Stimulated activated naive B cell treated with anti-CD40 and anti-IgM and Interleukin-4, amounts not matched to agents 10 μg/mL and 1 μg/mL and 100 μg/mL, for 72 hours (primary cell): ENCODE results near the gene SLC12A7.
A peak's percentile ranks its signal among the peaks of the same experiment; 100 is the strongest.
"Not testable (repeated sequence)": the region's sequence is repeated elsewhere in the genome, so short reads cannot be mapped to it uniquely, and the experiment has no call there.

Source experiments
- ATAC-seq, 2 donors: fragments of 150-1000 bp; cut with Tn5 transposase; replicated peaks; 2 replicates each; pipeline ENCODE4 v1.10.0; 2021; ENCODE audit warnings: moderate library complexity in 1 of 2
- DNase-seq: peaks from one replicate; pipeline ENCODE4 v3.0.0; 2021
- H3K27ac Mint-ChIP-seq: one replicate; pipeline ENCODE4 v1.8.0; 2022; ENCODE audit warnings: mild to moderate bottlenecking, mixed read lengths
- H3K27me3 Mint-ChIP-seq, 2 donors: one replicate each; pipeline ENCODE4 v1.8.0; 2022; ENCODE audit warnings: mixed read lengths in 2 of 2
- H3K36me3 Mint-ChIP-seq, 2 donors: one replicate each; pipeline ENCODE4 v1.8.0; 2022; ENCODE audit warnings: mixed read lengths in 2 of 2, mild to moderate bottlenecking in 1 of 2
- H3K4me1 Mint-ChIP-seq, 2 donors: one replicate each; pipeline ENCODE4 v1.8.0; 2022; ENCODE audit warnings: mixed read lengths in 2 of 2, mild to moderate bottlenecking in 1 of 2
- H3K4me3 Mint-ChIP-seq, 2 donors: one replicate each; pipeline ENCODE4 v1.8.0; 2022; ENCODE audit warnings: mild to moderate bottlenecking in 2 of 2, mixed read lengths in 2 of 2, moderate library complexity in 1 of 2
- H3K9me3 Mint-ChIP-seq, 2 donors: one replicate each; pipeline ENCODE4 v1.8.0; 2022; ENCODE audit warnings: mixed read lengths in 2 of 2, mild to moderate bottlenecking in 1 of 2

The SLC12A7 gene

GRCh38 chr5:1033606-1034420, 78.0 kb downstream of the SLC12A7 start:
- DNase-seq (no peak), ATAC-seq (no peak)
- no peaks in the 10 kb centered on the region for H3K9me3 Mint-ChIP-seq
- H3K4me1 Mint-ChIP-seq: peaks cover 0 to 3% of the 10 kb centered on the region in 2 donors
- no peak overlapping the region for H3K27ac Mint-ChIP-seq
- H3K36me3 Mint-ChIP-seq: peaks cover 0 to 2% of the 10 kb centered on the region in 2 donors
- H3K27me3 Mint-ChIP-seq: peaks cover 18 to 22% of the 10 kb centered on the region in 2 donors
- no peak overlapping the region for H3K4me3 Mint-ChIP-seq

- Mint-ChIP-seq H3K27ac (no peak overlapping the region), H3K9me3 (no peaks in the 10 kb centered on the region), H3K27me3 (peaks cover 19 to 24% of the 10 kb centered on the region in 2 donors), H3K36me3 (no peaks in the 10 kb centered on the region), H3K4me1 (peaks cover 0 to 3% of the 10 kb centered on the region in 2 donors), H3K4me3 (no peak overlapping the region)
- ATAC-seq (no peak), DNase-seq (no peak)
Observed at GRCh38 chr5:1033178-1033577, 78.7 kb downstream of the SLC12A7 start.

DNA sequence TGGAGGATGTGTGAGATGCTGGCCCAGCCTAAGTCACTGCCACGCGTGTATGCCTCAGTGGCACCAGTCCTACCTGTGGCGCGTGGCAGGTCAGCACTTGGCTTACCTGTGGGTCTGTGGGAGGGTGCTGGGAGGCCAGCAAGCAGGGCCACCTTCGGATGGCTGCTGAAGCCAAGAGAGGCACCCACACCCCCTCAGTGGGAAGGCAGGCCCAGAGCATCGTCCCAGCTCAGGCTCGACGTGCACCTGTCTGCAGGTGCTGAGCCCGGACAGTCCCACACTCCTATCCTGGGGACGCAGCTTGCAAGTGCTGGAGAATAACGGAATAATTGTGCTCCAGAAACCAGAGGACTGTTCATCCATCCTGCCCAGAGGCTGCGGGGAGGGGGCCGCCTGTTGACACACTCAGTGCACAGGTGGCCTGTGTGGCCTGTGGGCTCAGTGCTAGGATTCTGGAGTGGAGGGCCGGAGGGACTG, 79.3 kb downstream of the SLC12A7 start:
- no peaks in the 10 kb centered on the region for H3K9me3 Mint-ChIP-seq
- H3K27ac Mint-ChIP-seq: no peak overlapping the region
- ATAC-seq: no peak
- no peak for DNase-seq
- peaks cover 19 to 26% of the 10 kb centered on the region in 2 donors for H3K27me3 Mint-ChIP-seq
- H3K36me3 Mint-ChIP-seq: no peaks in the 10 kb centered on the region
- no peak overlapping the region for H3K4me3 Mint-ChIP-seq
- peaks cover 0 to 3% of the 10 kb centered on the region in 2 donors for H3K4me1 Mint-ChIP-seq

DNA sequence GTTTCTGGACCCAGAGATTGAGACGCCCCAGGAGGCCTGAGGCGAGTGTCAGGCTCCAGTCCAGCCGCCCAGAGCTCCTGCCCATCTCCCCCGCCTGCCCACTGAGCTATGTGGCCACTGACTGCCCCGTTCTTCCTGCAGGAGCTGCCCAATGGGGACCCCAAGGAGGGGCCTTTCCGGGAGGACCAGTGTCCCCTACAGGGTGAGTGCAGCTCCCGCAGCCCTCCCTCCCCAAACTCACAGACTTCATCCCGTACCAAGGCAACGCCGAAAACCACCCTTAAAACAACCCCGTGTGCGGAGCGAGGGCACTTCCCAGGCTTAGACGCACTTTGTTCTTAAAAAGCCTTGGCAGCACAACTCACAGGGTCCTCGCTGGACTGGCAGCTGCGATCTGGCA, 79.9 kb downstream of the SLC12A7 start:
- Mint-ChIP-seq H3K4me3 (no peak overlapping the region), H3K9me3 (no peaks in the 10 kb centered on the region), H3K36me3 (no peaks in the 10 kb centered on the region), H3K27ac (peak overlapping the region; percentile 43), H3K4me1 (peaks cover 0 to 3% of the 10 kb centered on the region in 2 donors), H3K27me3 (peaks cover 19 to 26% of the 10 kb centered on the region in 2 donors)
- ATAC-seq (no peak), DNase-seq (no peak)

DNA sequence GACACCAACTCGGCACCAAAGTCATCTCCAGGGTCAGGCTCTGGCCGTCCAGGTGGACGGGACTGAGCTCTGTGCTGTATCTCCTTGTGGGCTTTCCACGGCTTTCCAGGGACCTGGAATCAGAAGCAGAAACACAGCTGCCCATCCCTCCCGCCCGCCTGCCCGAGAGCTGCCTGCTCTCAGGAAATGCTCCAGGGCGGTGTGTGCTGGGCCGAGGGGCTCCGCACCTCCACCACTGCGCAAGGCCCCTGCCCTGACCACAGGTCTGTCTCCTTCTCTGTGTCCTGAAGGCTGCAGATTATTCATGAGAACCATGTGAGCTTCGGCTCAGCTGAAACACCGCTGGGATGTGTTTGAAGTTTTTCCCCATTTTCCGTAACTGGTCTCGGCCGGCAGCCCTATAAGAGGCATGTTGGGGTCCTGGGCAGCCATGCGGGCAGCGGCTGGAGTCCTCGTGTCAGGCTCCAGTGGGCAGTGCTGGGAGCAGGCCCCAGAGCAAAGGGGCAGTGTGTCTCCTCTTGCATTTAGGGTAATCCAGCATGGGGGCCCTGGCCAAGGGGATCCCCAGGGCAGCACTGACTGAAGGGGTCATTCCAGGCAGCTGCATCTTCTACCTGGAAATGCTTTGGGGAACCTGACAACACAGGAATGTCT, 80.4 kb downstream of the SLC12A7 start:
- H3K27ac Mint-ChIP-seq: no peak overlapping the region
- H3K36me3 Mint-ChIP-seq: no peaks in the 10 kb centered on the region
- H3K4me3 Mint-ChIP-seq: no peak overlapping the region
- DNase-seq: no peak
- no peak for ATAC-seq
- H3K27me3 Mint-ChIP-seq: peaks cover 14 to 26% of the 10 kb centered on the region in 2 donors
- no peaks in the 10 kb centered on the region for H3K9me3 Mint-ChIP-seq
- peaks cover 0 to 3% of the 10 kb centered on the region in 2 donors for H3K4me1 Mint-ChIP-seq

DNA sequence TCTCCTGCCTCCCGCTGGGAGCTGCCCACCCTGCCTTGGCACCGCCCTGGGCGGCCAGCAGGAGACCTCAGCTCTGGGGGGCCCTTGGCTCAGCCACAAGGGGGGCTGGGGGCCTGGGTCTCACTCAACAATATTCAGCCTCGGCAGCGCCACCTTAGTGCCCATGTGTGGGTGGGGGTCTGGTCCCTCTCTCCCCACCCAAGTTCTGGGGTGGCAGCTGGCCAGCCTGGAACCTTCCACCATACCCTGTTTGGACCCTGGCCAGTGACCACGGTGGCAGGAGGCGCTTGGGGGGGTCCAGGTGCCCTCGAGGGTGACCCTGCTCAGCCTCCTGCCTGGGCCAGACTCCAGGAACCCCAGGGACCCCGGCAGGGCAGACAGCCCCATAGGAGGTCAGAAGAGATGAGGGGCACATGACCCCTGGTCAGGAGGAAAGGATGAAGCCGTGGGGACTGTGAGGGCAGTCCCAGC, 81.0 kb downstream of the SLC12A7 start:
- H3K9me3 Mint-ChIP-seq: no peaks in the 10 kb centered on the region
- peaks cover 0 to 3% of the 10 kb centered on the region in 2 donors for H3K4me1 Mint-ChIP-seq
- H3K27me3 Mint-ChIP-seq: peaks cover 14 to 26% of the 10 kb centered on the region in 2 donors
- DNase-seq (no peak), ATAC-seq (no peak)
- H3K36me3 Mint-ChIP-seq: no peaks in the 10 kb centered on the region
- H3K27ac Mint-ChIP-seq: no peak overlapping the region
- no peak overlapping the region for H3K4me3 Mint-ChIP-seq

GRCh38 chr5:1029945-1030625, 81.8 kb downstream of the SLC12A7 start:
- Mint-ChIP-seq H3K27me3 (peaks cover 11 to 23% of the 10 kb centered on the region in 2 donors), H3K4me3 (no peak overlapping the region), H3K36me3 (no peaks in the 10 kb centered on the region), H3K4me1 (peaks cover 0 to 2% of the 10 kb centered on the region in 2 donors), H3K9me3 (no peaks in the 10 kb centered on the region), H3K27ac (no peak overlapping the region)
- ATAC-seq: no peak
- DNase-seq: no peak

- peaks cover 6 to 20% of the 10 kb centered on the region in 2 donors for H3K27me3 Mint-ChIP-seq
- DNase-seq (no peak), ATAC-seq (no peak)
- no peak overlapping the region for H3K4me3 Mint-ChIP-seq
- no peaks in the 10 kb centered on the region for H3K36me3 Mint-ChIP-seq
- no peak overlapping the region for H3K27ac Mint-ChIP-seq
- H3K4me1 Mint-ChIP-seq: no peaks in the 10 kb centered on the region
- H3K9me3 Mint-ChIP-seq: no peaks in the 10 kb centered on the region
Observed at GRCh38 chr5:1029282-1029944, 82.5 kb downstream of the SLC12A7 start.

DNA sequence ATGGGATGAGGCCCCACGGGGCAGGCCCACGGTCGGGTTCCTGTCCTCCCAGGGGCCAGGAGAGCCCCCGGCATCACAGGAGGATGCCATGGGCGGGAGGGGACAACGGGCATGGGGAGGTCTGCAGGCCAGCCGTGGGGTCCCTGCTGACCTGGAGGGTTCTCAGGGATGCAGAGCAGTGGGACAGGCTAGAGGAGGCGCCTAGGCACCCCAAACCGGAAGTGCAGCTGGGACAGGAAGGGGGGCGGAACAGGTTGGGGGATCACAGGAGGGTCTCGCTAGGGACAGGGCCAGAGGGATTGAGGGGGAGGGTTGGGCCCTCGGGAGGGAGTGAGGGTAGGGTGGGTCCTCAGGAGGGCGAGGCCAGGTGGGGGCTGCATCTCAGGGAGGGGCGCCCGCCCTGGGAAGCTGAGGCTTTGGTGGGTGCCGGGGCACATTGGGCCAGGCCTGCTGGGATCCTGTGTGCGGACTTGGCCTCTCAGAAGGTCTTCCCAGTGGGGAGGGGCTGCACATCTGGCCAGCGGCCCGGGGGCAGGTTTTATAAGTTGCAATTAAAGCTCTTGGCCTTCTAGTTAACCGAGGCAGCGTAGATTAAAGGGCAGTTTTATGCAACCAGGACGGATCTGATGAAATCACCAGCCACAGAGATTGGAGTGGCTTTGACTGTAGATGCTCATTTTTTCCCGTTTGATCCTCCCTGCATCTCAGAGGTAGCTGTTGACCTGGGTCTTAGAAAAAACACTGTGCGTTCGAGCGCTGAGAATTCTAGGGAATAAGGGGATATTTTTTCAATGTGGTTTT, 83.2 kb downstream of the SLC12A7 start:
- Mint-ChIP-seq H3K4me3 (no peak overlapping the region), H3K27ac (no peak overlapping the region), H3K36me3 (no peaks in the 10 kb centered on the region), H3K4me1 (no peaks in the 10 kb centered on the region), H3K9me3 (no peaks in the 10 kb centered on the region), H3K27me3 (peaks cover 6 to 15% of the 10 kb centered on the region in 2 donors)
- no peak for DNase-seq
- no peak for ATAC-seq

- H3K4me3 Mint-ChIP-seq: no peak overlapping the region
- H3K27ac Mint-ChIP-seq: no peak overlapping the region
- peaks cover 6 to 14% of the 10 kb centered on the region in 2 donors for H3K27me3 Mint-ChIP-seq
- ATAC-seq: no peak
- no peak for DNase-seq
- no peaks in the 10 kb centered on the region for H3K4me1 Mint-ChIP-seq
- H3K9me3 Mint-ChIP-seq: no peaks in the 10 kb centered on the region
- H3K36me3 Mint-ChIP-seq: no peaks in the 10 kb centered on the region
Observed at GRCh38 chr5:1027631-1028441, 84.0 kb downstream of the SLC12A7 start.

- no peaks in the 10 kb centered on the region for H3K4me1 Mint-ChIP-seq
- H3K36me3 Mint-ChIP-seq: no peaks in the 10 kb centered on the region
- no peaks in the 10 kb centered on the region for H3K9me3 Mint-ChIP-seq
Observed at GRCh38 chr5:1026700-1027621, 84.9 kb downstream of the SLC12A7 start.

GRCh38 chr5:1021969-1022336, 89.9 kb downstream of the SLC12A7 start:
- not testable (repeated sequence) for H3K4me3 Mint-ChIP-seq, H3K27ac Mint-ChIP-seq, H3K27me3 Mint-ChIP-seq, H3K4me1 Mint-ChIP-seq, ATAC-seq, DNase-seq, H3K36me3 Mint-ChIP-seq, H3K9me3 Mint-ChIP-seq

More at GRCh38 chr5:1026700-1027621, 84.9 kb downstream of the SLC12A7 start:
- H3K27me3 Mint-ChIP-seq: peaks cover under 1 to 14% of the 10 kb centered on the region in 2 donors
- DNase-seq (no peak), ATAC-seq (no peak)
- H3K27ac Mint-ChIP-seq: no peak overlapping the region
- no peak overlapping the region for H3K4me3 Mint-ChIP-seq
